WI38 (cell line): Measurements from ENCODE around the gene TEX12.

Experiments
- H3K4me3 ChIP-seq: 2 replicates; pipeline ENCODE4 v1.5.1; 2011; ENCODE audit warnings: low read depth, mild to moderate bottlenecking, control low read depth, low read length
- CTCF ChIP-seq: IDR thresholded peaks from 2 replicates; pipeline ENCODE4 v1.5.1; 2012; ENCODE audit warnings: low read depth, mild to moderate bottlenecking, control low read depth, low read length

TEX12 gene

GRCh38 chr11:112167145-112167544 lies at the start of gene TEX12:
TEX12 (plus strand) TSS chr11:112167372; CDS start chr11:112169269, 1,897 bp downstream.
- no peak for TF ChIP-seq CTCF

GRCh38 chr11:112118176-112118575 lies 49.0 kb upstream of the TEX12 start:
- TF ChIP-seq CTCF, result no peak

More at GRCh38 chr11:112167145-112167544, at the start of gene TEX12:
- H3K4me3 ChIP-seq, result no peak within 1 kb of the TSS

GRCh38 chr11:112121981-112122615 lies 45.1 kb upstream of the TEX12 start:
- H3K4me3 ChIP-seq, result no peak overlapping the region
- TF ChIP-seq CTCF, result no peak

More at GRCh38 chr11:112118176-112118575, 49.0 kb upstream of the TEX12 start:
- H3K4me3 ChIP-seq, result no peak overlapping the region

GRCh38 chr11:112123129-112123528 lies 44.0 kb upstream of the TEX12 start:
- no peak for TF ChIP-seq CTCF
- no peak overlapping the region for H3K4me3 ChIP-seq

- no peak overlapping the region for H3K4me3 ChIP-seq
- no peak for TF ChIP-seq CTCF
These were observed 40.1 kb upstream of the TEX12 start for GRCh38 chr11:112127056-112127455.

GRCh38 chr11:112128483-112129121 lies 38.6 kb upstream of the TEX12 start:
- TF ChIP-seq CTCF, result no peak
- no peak overlapping the region for H3K4me3 ChIP-seq

GRCh38 chr11:112129656-112130055 lies 37.5 kb upstream of the TEX12 start:
- TF ChIP-seq CTCF, result no peak
- H3K4me3 ChIP-seq, result no peak overlapping the region
